ENCODE data around the gene ALKBH7.
"Not testable (repeated sequence)": the region's sequence is repeated elsewhere in the genome, so short reads cannot be mapped to it uniquely, and the experiment has no call there.

ALKBH7 gene, protein sequence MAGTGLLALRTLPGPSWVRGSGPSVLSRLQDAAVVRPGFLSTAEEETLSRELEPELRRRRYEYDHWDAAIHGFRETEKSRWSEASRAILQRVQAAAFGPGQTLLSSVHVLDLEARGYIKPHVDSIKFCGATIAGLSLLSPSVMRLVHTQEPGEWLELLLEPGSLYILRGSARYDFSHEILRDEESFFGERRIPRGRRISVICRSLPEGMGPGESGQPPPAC

GRCh38 chr19:6372594-6373095, at the start of gene ALKBH7:
ALKBH7 (plus strand) TSS chr19:6372794; CDS start chr19:6372821, 27 bp downstream.
- no peak for TF ChIP-seq ZNF274 (IDR thresholded peaks at IDR 0.05; ENCODE audit: low read depth, low read length)
- peak within 1 kb of the TSS; percentile 77 for H3K4me3 ChIP-seq (ENCODE audit: low read length)

GRCh38 chr19:6324757-6325156, 47.8 kb upstream of the ALKBH7 start:
- no peak overlapping the region for H3K4me3 ChIP-seq (ENCODE audit: low read length)
- TF ChIP-seq ZNF274 (IDR thresholded peaks at IDR 0.05; ENCODE audit: low read depth, low read length) = no peak

- no peak for TF ChIP-seq ZNF274 (IDR thresholded peaks at IDR 0.05; ENCODE audit: low read depth, low read length)
- H3K4me3 ChIP-seq (ENCODE audit: low read length) = no peak overlapping the region
Observed at GRCh38 chr19:6325614-6326013, 47.0 kb upstream of the ALKBH7 start.

GRCh38 chr19:6326815-6327214, 45.8 kb upstream of the ALKBH7 start:
- TF ChIP-seq ZNF274 (IDR thresholded peaks at IDR 0.05; ENCODE audit: low read depth, low read length) = no peak
- no peak overlapping the region for H3K4me3 ChIP-seq (ENCODE audit: low read length)

- H3K4me3 ChIP-seq (ENCODE audit: low read length) = no peak within 1 kb of the TSS
- TF ChIP-seq ZNF274 (IDR thresholded peaks at IDR 0.05; ENCODE audit: low read depth, low read length) = no peak
Observed at GRCh38 chr19:6333439-6333838, 39.2 kb upstream of the ALKBH7 start, which contains the start of gene ACER1. ACER1 (minus strand) TSS chr19:6333612; CDS start chr19:6333551, 61 bp downstream.

GRCh38 chr19:6334490-6335285, 37.9 kb upstream of the ALKBH7 start:
- no peak for TF ChIP-seq ZNF274 (IDR thresholded peaks at IDR 0.05; ENCODE audit: low read depth, low read length)
- no peak overlapping the region for H3K4me3 ChIP-seq (ENCODE audit: low read length)

DNA sequence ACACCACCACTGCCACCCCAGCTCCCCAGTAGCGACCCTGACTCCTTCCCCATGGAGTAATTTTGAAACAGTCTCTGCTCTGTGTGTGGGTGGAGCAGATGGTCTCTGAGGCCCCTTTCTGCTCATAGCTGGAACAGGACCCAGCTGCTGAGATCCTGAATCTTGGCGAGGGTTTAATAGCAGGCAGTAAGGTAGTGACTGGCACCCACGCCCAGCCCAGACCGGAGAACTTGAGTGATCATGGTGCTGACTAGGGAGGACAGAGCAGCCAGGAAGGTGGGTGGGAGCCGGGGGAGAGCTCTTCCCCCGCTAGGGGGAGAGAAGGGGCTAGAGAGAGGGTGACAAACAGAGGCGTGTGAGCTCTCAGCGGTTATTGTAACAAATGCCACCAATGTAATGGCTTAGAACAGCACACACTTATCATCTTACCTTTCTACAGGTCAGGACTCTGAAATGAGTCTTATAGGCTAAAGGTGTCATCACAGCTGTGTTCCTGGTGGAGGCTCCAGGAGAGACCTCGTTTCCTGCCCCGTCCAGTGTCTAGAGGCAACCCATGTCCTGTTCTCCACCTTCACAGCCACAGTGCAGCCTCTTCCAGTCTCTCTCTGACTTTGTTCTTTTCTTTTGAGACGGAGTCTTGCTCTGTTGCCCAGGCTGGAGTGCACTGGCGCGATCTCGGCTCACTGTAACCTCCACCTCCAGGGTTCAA, 31.9 kb upstream of the ALKBH7 start:
- H3K4me3 ChIP-seq (ENCODE audit: low read length) = no peak overlapping the region
- no peak for TF ChIP-seq ZNF274 (IDR thresholded peaks at IDR 0.05; ENCODE audit: low read depth, low read length)

- TF ChIP-seq ZNF274 (IDR thresholded peaks at IDR 0.05; ENCODE audit: low read depth, low read length) = no peak
- no peak overlapping the region for H3K4me3 ChIP-seq (ENCODE audit: low read length)
Observed at GRCh38 chr19:6343462-6343861, 29.1 kb upstream of the ALKBH7 start.

DNA sequence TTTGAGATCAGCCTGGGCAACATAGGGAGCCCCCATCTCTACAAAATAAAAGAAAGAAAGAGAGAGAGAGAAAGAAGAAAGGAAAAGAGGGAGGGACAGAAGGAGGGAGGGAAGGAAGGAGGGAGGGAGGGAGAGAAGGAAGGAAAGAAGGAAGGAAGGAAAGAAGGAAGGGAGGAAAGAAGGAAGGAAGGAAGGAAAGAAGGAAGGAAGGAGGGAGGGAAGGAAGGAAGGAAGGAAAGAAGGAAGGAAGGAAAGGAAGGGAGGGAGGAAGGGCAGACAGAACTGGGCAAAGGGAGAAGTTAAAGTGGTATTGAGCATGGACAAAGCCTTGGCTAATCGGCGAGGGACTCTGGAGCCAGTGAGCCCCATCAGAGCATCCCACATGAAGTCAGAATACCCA, 23.3 kb upstream of the ALKBH7 start:
- not testable (repeated sequence) for H3K4me3 ChIP-seq (ENCODE audit: low read length)

DNA sequence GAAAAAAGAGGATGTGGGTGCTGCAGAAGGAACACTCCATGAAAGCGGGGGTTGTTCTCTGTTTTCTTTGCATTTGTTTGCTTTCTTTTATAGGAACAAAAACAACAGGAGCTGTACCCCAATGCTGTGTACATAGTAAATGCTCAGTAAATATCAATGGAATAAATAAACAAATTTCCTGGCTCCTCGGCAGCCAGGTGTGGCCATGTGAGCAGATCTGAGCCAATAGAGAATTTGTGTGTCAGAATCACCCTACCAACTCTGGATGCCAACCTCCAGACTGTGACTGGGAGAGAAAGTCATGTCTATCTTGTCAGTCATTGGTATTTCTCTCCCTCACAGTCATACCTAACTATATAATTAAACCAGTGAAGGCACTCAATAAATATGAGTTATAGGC, 21.9 kb upstream of the ALKBH7 start:
- no peak for TF ChIP-seq ZNF274 (IDR thresholded peaks at IDR 0.05; ENCODE audit: low read depth, low read length)
- H3K4me3 ChIP-seq (ENCODE audit: low read length) = no peak overlapping the region

GRCh38 chr19:6352381-6353165, 20.0 kb upstream of the ALKBH7 start:
- H3K4me3 ChIP-seq (ENCODE audit: low read length) = no peak overlapping the region
- no peak for TF ChIP-seq ZNF274 (IDR thresholded peaks at IDR 0.05; ENCODE audit: low read depth, low read length)

GRCh38 chr19:6354098-6354674, 18.4 kb upstream of the ALKBH7 start:
- no peak overlapping the region for H3K4me3 ChIP-seq (ENCODE audit: low read length)
- no peak for TF ChIP-seq ZNF274 (IDR thresholded peaks at IDR 0.05; ENCODE audit: low read depth, low read length)

DNA sequence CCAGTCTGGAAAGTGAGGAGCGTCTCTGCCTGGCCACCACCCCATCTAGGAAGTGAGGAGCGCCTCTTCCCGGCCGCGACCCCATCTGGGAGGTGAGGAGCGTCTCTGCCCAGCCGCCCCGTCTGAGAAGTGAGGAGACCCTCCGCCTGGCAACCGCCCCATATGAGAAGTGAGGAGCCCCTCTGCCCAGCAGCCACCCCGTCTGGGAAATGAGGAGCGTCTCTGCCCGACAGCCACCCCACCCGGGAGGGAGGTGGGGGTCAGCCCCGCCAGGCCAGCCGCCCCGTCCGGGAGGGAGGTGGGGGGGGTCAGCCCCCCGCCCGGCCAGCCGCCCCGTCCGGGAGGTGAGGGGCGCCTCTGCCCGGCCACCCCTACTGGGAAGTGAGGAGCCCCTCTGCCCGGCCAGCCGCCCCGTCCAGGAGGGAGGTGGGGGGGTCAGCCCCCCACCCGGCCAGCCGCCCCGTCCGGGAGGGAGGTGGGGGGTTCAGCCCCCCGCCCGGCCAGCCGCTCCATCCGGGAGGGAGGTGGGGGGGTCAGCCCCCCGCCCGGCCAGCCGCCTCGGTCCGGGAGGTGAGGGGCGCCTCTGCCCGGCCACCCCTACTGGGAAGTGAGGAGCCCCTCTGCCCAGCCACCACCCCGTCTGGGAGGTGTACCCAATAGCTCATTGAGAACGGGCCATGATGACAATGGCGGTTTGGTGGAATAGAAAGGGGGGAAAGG, 17.1 kb upstream of the ALKBH7 start:
- not testable (repeated sequence) for H3K4me3 ChIP-seq (ENCODE audit: low read length)
